C4-2B (cell line): ENCODE data around the gene ATP1A2.

Experiments
- ZFX ChIP-seq: fragments of 450-650 bp; IDR thresholded peaks from 2 replicates; pipeline ENCODE4 v1.6.1; 2017
- TF ChIP-seq, protein P1 (sequence below): fragments of 450-650 bp; conservative IDR thresholded peaks from 2 replicates; pipeline ENCODE4 v1.5.1; 2017; ENCODE audit warnings: mild to moderate bottlenecking

DNA sequence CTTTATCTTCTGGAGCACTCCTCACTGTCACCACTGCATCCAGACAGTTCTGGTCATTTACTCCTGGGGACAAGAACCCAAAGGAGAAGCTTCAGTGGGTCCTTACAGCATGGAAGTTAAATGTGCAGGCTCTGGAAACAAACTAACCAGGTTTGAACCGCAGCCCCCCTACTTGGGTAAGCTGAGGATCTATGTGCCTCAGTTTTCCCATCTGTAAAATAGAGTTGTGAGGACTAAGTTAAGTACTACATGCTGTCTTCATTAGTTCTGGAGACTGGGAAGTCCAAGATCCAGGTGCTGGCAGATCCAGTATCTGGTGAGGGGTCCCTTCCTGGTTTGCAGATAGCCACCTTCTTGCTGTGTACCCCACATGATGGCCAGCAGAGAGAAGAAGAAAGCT, 8.0 kb upstream of the ATP1A2 start:
- TF ChIP-seq, protein P1, sequence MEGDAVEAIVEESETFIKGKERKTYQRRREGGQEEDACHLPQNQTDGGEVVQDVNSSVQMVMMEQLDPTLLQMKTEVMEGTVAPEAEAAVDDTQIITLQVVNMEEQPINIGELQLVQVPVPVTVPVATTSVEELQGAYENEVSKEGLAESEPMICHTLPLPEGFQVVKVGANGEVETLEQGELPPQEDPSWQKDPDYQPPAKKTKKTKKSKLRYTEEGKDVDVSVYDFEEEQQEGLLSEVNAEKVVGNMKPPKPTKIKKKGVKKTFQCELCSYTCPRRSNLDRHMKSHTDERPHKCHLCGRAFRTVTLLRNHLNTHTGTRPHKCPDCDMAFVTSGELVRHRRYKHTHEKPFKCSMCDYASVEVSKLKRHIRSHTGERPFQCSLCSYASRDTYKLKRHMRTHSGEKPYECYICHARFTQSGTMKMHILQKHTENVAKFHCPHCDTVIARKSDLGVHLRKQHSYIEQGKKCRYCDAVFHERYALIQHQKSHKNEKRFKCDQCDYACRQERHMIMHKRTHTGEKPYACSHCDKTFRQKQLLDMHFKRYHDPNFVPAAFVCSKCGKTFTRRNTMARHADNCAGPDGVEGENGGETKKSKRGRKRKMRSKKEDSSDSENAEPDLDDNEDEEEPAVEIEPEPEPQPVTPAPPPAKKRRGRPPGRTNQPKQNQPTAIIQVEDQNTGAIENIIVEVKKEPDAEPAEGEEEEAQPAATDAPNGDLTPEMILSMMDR, result no peak
- no peak for TF ChIP-seq ZFX
